Prostate gland (tissue), 2 donors: ENCODE measurements around the gene THRB. TPM values are rescaled to one million over a fixed set of nuclear protein-coding genes. Genes with fewer than 3 reads are reported as not detected.

Experiments
- DNase-seq: peaks from one replicate; pipeline ENCODE4 v3.0.0-alpha.2; 2019; ENCODE audit warnings: low spot score
- H3K27ac ChIP-seq, 2 donors: fragments of 200-600 bp; sonication (generic); 2 replicates each; pipeline ENCODE4 v1.5.1; 2017 to 2019
- H3K27me3 ChIP-seq: fragments of 200-600 bp; sonication (generic); replicated peaks from 2 replicates; pipeline ENCODE4 v1.5.1; 2019; ENCODE audit not compliant: insufficient read depth
- H3K36me3 ChIP-seq, 2 donors: fragments of 200-600 bp; sonication (generic); 1 replicate in 1 of 2; 2 replicates in 1 of 2; pipeline versions ENCODE4 v1.5.1 to v1.8.1; 2017 to 2019
- H3K4me1 ChIP-seq: fragments of 200-600 bp; sonication (generic); replicated peaks from 2 replicates; pipeline ENCODE4 v1.5.1; 2019
- H3K4me3 ChIP-seq, 2 donors: fragments of 200-600 bp; sonication (generic); 2 replicates each; pipeline ENCODE4 v1.5.1; 2017 to 2019
- H3K9me3 ChIP-seq: fragments of 200-600 bp; sonication (generic); 2 replicates; pipeline ENCODE4 v1.5.1; 2017
- POLR2A ChIP-seq: fragments of 450-650 bp; IDR thresholded peaks from one replicate; pipeline ENCODE4 v1.6.1; 2016; ENCODE audit warnings: antibody characterized with exemption, mild to moderate bottlenecking
- POLR2AphosphoS5 ChIP-seq: sonication (generic); formaldehyde crosslinking; IDR thresholded peaks from one replicate; pipeline ENCODE4 v1.6.1; 2017; ENCODE audit warnings: antibody characterized with exemption
- WGBS: methylation state at CpG from one replicate; pipeline ENCODE4 v1.1.5; 2018; 5-methylcytosine and 5-hydroxymethylcytosine counted together
- intact Hi-C: fragments of 100-400 bp; cut with DNase I; formaldehyde crosslinking; loops from one replicate; pipeline ENCODE4 v1.14.2; 2022
- total RNA-seq, 2 donors: library from RNA; depleted of rRNA; stranded (reverse); fragments of >200 nt; gene quantifications; one replicate each; pipeline ENCODE4 v1.1.0, GENCODE V29; 2016
- TF ChIP-seq, protein P1 (sequence below), 4 experiments: fragments of 200-600 bp in 2 of 4; fragments of 450-650 bp in 2 of 4; sonication (generic) in 2 of 4; IDR thresholded peaks; 1 replicate in 3 of 4; 2 replicates in 1 of 4; pipeline ENCODE4 v1.5.1; 2016 to 2019; ENCODE audit warnings: antibody characterized with exemption in 4 of 4, mild to moderate bottlenecking in 2 of 4, moderate library complexity in 2 of 4

Gene THRB
- total RNA-seq, 2 donors from 2014 or later, result 13.0 to 39.6 TPM

GRCh38 chr3:24338409-24339130 is 156.1 kb downstream of the THRB start:
- H3K36me3 ChIP-seq, result no peaks in the 10 kb centered on the region
- H3K4me1 ChIP-seq, result no peaks in the 10 kb centered on the region
- 62% methylated on average over 5 of the region's 5 CpGs for WGBS
- H3K27ac ChIP-seq, result no peak overlapping the region
- no peaks in the 10 kb centered on the region for H3K27me3 ChIP-seq
- TF ChIP-seq POLR2AphosphoS5 (no peak), POLR2A (no peak)
- TF ChIP-seq, protein P1, sequence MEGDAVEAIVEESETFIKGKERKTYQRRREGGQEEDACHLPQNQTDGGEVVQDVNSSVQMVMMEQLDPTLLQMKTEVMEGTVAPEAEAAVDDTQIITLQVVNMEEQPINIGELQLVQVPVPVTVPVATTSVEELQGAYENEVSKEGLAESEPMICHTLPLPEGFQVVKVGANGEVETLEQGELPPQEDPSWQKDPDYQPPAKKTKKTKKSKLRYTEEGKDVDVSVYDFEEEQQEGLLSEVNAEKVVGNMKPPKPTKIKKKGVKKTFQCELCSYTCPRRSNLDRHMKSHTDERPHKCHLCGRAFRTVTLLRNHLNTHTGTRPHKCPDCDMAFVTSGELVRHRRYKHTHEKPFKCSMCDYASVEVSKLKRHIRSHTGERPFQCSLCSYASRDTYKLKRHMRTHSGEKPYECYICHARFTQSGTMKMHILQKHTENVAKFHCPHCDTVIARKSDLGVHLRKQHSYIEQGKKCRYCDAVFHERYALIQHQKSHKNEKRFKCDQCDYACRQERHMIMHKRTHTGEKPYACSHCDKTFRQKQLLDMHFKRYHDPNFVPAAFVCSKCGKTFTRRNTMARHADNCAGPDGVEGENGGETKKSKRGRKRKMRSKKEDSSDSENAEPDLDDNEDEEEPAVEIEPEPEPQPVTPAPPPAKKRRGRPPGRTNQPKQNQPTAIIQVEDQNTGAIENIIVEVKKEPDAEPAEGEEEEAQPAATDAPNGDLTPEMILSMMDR (IDR thresholded peaks at IDR 0.05), result no peak
- intact Hi-C loops, result no loop called here
- H3K4me3 ChIP-seq, result no peak overlapping the region
- DNase-seq, result no peak
- H3K9me3 ChIP-seq, result no peaks in the 10 kb centered on the region

GRCh38 chr3:24336101-24336500 is 158.5 kb downstream of the THRB start:
- 48% methylated on average over 3 of the region's 3 CpGs for WGBS
- no peak for TF ChIP-seq POLR2AphosphoS5
- TF ChIP-seq, protein P1 (IDR thresholded peaks at IDR 0.05), result no peak
- TF ChIP-seq POLR2A, result no peak
- Histone ChIP-seq H3K4me3 (no peak overlapping the region), H3K9me3 (no peaks in the 10 kb centered on the region), H3K4me1 (no peaks in the 10 kb centered on the region), H3K36me3 (no peaks in the 10 kb centered on the region), H3K27ac (no peak overlapping the region), H3K27me3 (no peaks in the 10 kb centered on the region)
- no peak for DNase-seq
- intact Hi-C loops, result no loop called here

DNA sequence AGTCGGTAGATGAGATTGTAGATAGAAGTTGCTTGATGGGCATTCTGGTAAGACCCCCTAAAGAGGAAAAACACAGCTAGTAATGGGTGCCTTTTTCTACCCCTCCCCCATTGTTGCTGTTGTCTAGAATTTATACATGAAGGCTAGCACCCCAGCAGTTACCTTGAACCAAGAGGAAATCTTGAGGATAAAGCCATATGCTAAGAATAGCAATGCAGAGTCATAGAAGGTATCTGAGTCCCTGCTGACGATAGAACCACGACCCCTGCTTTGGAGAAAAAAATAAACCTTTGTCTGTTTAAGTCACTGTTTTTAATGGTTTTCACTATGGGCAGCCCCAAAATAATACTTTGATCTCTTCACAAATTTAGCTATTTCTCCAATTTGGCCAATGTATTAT is 162.6 kb downstream of the THRB start:
- H3K27ac ChIP-seq, result no peak overlapping the region
- no peak for DNase-seq
- 95% methylated on average over 3 of the region's 3 CpGs for WGBS
- TF ChIP-seq, protein P1 (IDR thresholded peaks at IDR 0.05), result no peak
- TF ChIP-seq POLR2AphosphoS5, result no peak
- no peak for TF ChIP-seq POLR2A
- H3K36me3 ChIP-seq, result no peaks in the 10 kb centered on the region
- no peaks in the 10 kb centered on the region for H3K4me1 ChIP-seq
- intact Hi-C loops, result no loop called here
- H3K27me3 ChIP-seq, result no peaks in the 10 kb centered on the region
- H3K4me3 ChIP-seq, result no peak overlapping the region
- no peaks in the 10 kb centered on the region for H3K9me3 ChIP-seq

DNA sequence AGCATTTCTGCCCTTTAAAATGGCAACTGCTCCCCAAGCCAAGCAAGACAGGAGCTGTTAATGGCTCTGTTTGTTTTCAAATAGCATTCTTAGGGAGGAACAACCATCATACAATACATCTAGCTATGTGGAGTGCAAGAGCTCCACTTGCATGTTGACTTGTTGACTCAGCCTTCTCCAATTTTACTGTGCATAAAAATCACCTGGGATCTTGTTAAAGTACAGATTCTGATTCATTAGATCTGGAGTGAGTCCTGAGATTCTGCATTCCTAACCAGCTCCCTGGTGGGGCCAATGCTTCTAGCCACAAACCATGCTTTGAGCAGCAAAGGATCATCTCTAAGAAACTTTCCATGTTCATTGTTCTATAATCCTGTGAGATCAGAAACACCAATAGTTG is 171.4 kb downstream of the THRB start:
- no peak for DNase-seq
- Histone ChIP-seq H3K4me1 (no peaks in the 10 kb centered on the region), H3K36me3 (no peaks in the 10 kb centered on the region), H3K27me3 (no peaks in the 10 kb centered on the region), H3K4me3 (no peak overlapping the region), H3K27ac (no peak overlapping the region), H3K9me3 (no peaks in the 10 kb centered on the region)
- no peak for TF ChIP-seq POLR2AphosphoS5
- TF ChIP-seq, protein P1 (IDR thresholded peaks at IDR 0.05), result no peak
- no peak for TF ChIP-seq POLR2A
- intact Hi-C loops, result no loop called here

DNA sequence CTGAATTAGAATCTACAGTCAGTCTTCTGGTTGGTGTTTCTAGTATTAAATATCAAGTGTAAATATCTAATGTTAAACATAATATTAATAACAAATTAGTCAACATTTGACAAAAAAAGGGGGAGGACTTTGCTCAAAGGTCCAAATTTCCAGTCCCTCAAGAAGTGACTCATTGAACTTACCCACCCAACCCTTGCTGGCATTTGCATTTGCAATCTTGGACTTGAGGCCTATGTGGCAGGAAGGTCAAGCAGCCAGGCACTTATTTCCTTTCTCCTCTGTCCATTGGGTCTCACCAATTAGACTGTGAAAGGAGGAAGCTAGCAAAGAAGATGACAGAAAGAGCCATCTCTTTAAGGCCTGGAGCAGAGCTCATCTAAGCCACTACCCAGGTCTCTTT is 174.0 kb downstream of the THRB start:
- Histone ChIP-seq H3K27me3 (no peaks in the 10 kb centered on the region), H3K36me3 (no peaks in the 10 kb centered on the region), H3K4me3 (no peak overlapping the region), H3K27ac (no peak overlapping the region), H3K4me1 (no peaks in the 10 kb centered on the region), H3K9me3 (no peaks in the 10 kb centered on the region)
- DNase-seq, result no peak
- TF ChIP-seq, protein P1 (IDR thresholded peaks at IDR 0.05), result no peak
- no peak for TF ChIP-seq POLR2AphosphoS5
- intact Hi-C loops, result no loop called here
